ENCODE data around the gene LRRC3.

LRRC3 gene

DNA sequence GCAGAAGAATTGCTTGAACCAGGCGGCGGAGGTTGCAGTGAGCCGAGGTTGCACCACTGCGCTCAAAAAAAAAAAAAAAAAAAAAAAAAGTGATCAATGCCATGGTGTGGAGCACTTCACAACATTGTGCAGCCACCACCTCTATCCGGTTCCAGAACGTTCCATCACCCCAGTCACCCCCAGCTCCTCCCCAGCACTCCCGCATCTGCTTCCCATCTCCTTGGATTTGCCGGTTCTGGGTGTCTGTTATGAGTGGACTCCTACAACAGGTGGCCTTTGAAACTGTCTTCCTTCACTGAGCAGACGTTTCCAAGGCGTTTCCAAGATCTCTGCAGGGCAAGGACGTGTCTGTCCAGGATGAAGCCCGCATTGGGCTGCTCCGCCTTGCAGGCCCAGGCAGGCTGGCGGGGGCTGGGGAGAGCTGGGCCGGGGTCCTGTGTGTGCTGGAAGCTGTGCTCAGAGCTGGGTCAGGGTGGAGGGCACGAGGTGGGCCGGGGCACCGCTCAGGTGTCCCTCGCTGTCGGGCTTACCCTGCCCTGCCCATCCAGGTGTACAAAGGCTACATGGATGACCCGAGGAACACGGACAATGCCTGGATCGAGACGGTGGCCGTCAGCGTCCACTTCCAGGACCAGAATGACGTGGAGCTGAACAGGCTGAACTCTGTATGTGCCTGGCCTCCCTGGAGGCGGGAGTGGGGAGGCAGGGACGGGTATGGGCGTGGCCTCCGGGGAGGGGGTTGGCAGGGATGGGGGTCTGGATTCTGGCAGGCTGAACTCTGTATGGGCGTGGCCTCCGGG lies 14.9 kb upstream of the LRRC3 start:
- no peak for DNase-seq (ENCODE audit: low spot score)

DNA sequence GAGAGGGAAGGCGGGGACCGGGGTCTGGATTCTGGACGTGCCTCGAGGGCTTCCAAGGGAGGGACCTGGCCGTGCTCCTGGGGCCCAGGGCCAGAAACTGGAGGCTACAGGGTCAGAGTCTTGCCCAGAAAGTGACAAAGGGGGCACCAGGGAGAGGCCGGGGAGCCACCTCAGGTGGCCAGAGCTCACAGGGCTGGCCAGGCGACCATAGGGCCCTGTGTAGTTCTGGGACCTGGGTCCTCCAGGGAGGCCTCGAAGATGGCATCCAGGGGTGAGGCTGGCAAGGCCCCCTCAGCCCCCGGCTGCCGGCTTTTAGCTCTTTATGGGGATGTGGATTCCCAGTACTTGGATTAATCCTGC lies 14.3 kb upstream of the LRRC3 start:
- DNase-seq (ENCODE audit: low spot score): no peak

DNA sequence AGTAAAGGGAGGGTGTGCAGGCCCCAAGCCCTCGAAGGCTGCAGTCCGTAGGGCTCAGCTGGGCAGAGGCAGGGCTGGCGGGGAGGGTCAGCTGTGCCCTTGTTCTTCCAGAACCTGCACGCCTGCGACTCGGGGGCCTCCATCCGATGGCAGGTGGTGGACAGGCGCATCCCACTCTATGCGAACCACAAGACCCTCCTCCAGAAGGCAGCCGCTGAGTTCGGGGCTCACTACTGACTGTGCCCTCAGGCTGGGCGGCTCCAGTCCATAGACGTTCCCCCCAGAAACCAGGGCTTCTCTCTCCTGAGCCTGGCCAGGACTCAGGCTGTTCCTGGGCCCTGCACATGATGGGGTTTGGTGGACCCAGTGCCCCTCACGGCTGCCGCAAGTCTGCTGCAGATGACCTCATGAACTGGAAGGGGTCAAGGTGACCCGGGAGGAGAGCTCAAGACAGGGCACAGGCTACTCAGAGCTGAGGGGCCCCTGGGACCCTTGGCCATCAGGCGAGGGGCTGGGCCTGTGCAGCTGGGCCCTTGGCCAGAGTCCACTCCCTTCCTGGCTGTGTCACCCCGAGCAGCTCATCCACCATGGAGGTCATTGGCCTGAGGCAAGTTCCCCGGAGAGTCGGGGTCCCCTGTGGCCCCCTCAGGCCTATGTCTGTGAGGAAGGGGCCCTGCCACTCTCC lies 13.6 kb upstream of the LRRC3 start:
- DNase-seq (ENCODE audit: low spot score): no peak

DNA sequence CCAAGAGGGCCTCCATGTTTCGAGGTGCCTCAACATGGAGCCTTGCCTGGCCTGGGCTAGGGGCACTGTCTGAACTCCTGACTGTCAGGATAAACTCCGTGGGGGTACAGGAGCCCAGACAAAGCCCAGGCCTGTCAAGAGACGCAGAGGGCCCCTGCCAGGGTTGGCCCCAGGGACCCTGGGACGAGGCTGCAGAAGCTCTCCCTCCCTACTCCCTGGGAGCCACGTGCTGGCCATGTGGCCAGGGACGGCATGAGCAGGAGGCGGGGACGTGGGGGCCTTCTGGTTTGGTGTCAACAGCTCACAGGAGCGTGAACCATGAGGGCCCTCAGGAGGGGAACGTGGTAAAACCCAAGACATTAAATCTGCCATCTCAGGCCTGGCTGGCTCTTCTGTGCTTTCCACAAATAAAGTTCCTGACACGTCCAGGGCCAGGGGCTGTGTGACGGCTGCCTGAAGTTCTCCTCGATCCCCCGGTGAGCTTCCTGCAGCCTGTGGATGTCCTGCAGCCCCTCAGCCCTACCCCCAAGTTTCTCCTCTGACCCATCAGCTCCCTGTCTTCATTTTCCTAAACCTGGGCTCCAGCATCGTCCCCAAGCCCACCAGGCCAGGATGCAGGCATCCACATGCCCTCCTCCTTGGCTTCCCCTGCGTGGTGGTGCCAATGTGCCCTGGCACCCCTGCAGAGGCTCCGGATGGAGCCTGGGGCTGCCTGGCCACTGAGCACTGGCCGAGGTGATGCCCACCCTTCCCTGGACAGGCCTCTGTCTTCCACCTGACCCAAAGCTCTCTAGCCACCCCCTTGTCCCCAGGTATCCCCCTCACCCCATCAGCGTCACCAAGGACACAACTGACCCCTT lies 12.8 kb upstream of the LRRC3 start:
- DNase-seq (ENCODE audit: low spot score): no peak

GRCh38 chr21:44443291-44443890 lies 11.9 kb upstream of the LRRC3 start:
- DNase-seq (ENCODE audit: low spot score): no peak

DNA sequence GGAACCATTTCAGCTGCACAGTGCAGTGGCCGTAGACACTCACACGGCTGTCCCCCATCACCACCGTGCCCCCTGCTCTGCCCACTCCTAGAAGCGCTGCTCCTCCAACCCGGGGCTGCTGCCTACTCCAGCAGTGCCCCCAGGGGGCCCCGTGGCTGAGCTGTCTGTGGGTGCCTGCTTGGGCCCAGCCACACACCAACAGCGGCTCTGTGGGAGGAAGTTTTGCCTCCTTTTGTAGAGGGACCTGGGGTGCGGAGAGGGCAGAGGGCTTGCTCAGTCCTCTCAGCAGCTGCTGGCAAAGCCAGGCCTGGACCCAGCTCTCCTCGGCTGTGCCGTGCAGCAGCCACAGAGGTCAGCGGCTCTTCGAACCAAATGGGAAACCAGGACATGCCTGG lies 11.4 kb upstream of the LRRC3 start:
- no peak for DNase-seq (ENCODE audit: low spot score)

DNA sequence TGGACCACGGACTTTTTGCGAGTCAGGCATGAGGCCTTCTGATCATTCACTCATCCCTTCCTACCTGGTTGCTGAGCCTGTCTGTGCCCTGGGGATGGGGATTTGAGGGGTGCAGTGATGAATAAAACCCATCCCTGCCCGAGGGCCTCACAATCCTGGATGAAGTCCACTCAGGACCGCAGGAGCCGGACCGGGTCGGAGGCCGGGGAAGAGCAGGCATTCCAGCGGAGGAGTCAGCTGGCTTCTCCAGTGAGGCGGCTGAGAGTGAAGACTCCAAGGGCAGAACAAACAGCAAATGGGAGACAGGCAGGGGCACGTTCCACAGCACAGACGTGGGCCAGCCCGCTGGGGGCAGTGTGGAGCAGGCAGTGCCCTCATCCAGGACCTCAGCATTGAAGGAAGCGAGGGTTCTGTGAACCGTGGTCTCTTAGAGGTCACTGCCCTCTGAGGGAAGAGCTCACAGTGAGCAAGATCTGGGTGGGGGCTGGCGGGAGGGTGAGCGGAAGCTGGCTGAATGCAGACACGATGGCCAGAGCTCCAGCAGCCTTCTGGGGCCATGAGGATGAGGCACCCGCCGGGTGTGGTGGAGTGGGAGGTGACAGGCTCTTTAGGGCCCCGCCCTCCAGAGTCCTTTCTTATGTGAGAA lies 10.9 kb upstream of the LRRC3 start:
- DNase-seq (ENCODE audit: low spot score): no peak

GRCh38 chr21:44445145-44445812 lies 10.0 kb upstream of the LRRC3 start:
- DNase-seq (ENCODE audit: low spot score): no peak

DNA sequence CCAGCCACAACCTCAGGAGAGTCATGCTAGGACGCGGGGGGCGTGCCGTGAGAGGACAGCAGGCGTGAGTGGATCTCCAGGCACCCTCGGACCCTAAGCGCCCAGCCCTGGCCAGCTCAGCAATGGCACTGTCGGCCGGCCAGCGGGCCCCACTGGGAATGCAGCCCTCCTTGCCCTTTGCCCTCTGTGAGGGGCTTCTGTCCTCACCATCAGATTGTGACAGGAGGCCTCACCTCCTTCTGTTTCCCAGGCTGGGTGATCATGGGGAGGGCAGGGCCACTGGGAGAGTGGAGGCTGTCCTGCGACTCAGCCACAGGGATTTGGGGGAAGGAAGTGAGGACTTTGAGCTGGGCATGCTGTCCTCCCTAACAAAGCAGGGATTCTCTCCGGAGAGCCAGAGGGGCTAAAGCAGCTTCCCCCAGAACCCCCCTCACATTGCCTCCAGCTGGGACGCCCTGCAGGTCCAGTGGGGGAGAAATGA lies 6.6 kb upstream of the LRRC3 start:
- no peak for DNase-seq (ENCODE audit: low spot score)

GRCh38 chr21:44449473-44450363 lies 5.6 kb upstream of the LRRC3 start:
- no peak for DNase-seq (ENCODE audit: low spot score)

- DNase-seq (ENCODE audit: low spot score): no peak
Observed at GRCh38 chr21:44450402-44450801, 4.9 kb upstream of the LRRC3 start.

DNA sequence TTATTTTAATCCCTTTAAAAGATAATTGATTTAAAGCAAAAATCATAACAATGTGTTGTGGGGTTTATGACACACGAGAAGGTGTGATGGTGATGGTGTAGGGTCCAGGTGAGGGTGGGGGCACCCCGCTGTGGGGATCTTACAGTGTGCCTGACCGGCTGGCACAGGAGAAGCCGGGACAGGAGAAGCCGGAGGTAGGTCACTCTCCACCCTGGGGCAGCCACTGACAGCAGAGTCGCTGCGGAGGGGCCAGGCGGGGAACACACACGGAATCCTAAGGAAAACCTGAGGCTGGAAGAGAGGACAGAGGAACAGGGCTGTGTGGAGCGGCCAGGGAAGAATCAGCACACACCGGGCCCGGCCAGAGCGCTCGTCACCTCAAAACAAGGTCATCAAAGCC lies 4.3 kb upstream of the LRRC3 start:
- DNase-seq (ENCODE audit: low spot score): no peak

DNA sequence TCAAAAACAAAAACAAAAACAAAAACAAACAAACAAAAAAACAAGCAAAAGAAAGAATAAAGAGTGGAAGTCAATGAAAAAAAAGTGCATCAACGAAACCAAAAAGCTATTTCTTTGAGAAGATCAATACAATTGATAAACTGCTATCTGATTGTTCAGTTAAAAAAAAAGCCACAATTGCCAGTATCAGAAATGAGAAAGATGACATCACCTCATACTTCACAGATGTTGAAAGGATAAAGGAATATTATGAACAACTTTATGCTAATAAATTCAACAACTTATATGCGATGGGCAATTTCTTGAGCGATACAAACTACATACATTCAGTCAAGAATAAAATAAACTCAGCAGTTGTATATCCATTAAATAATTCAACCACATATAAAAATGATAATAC lies 2.2 kb upstream of the LRRC3 start:
- no peak for DNase-seq (ENCODE audit: low spot score)

DNA sequence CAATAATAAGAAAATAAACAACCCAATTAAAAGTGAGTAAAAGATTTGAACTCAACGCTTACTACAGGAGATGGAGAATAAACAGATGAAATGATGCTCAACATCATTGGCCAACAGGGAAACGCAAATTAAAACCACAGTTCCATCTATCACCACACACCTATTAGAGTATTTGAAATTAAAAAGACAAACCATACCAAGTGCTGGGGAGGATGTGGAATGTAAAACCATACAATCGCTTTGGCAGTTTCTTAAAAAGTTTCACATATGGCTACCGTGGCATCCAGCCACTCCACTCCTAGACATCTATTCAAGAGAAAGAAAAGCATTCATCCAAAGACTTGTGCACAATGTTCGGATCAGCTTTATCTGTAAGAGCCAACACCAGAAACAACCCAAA lies 1.3 kb upstream of the LRRC3 start:
- no peak for DNase-seq (ENCODE audit: low spot score)

DNA sequence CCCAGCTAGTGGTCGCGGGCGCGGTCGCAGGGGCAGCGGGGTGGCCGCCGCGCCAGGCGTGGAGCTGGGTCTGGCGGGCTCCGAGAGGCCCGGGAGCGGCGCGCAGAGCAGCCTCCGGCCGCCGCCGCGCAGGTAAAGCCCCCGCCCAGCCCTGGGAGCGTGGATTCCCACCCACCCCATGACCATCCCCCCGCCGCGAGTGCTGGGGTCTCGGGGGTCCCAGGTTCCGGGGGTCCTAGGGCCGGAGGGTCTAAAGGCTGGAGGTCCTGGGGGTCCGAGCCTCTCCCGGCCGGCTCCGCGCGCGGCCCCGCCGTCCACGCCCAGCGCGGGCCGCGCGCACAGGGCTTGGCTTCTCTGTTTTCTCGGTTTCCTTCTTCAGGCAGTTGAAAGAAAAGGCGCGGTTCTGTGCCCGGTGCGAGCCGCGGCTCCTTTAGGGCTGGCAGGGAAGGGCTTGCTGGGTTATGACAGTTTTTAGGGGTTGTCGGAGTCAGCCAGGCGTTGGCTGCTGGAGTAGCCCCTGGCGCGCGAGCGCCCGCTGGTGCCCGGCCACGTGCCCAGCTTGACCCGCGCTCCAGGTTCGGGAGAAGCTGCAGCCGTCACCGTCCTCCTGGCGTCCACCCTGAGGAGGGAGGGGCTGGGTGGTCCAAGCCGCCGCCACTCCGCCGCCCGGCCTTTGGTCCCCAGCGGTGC lies 359 bp downstream of the LRRC3 start:
- DNase-seq (ENCODE audit: low spot score): peak; percentile 66

GRCh38 chr21:44456214-44456914 lies 1.1 kb downstream of the LRRC3 start:
- no peak for DNase-seq (ENCODE audit: low spot score)

DNA sequence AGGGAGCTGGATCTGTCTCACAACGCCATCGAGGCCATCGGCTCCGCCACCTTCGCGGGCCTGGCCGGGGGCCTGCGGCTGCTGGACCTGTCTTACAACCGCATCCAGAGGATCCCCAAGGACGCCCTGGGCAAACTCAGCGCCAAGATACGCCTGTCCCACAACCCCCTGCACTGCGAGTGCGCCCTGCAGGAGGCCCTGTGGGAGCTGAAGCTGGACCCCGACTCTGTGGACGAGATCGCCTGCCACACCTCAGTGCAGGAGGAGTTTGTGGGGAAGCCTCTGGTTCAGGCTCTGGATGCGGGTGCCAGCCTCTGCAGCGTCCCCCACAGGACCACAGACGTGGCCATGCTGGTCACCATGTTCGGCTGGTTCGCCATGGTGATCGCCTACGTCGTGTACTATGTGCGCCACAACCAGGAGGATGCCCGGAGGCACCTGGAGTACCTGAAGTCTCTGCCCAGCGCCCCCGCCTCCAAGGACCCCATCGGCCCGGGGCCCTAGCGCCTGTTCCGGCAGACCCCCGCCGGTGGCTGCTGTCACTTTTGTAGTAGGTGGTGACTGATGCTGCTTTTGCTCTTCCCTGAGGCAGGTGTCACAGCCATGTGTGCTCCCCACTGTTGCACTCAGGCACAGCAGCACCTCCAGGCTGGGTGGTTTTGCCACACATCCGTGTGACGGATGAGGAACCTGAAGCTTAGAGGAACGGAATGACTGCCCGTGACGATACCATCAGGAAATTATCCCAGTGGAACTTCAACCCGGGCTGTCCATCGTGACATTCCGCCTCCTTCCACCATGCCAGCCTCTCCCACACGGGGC lies 1.8 kb downstream of the LRRC3 start:
- DNase-seq (ENCODE audit: low spot score): no peak
